Skeletal muscle cell (primary cell): Measurements from ENCODE around the gene PRR35.
"Not testable (repeated sequence)": the region's sequence is repeated elsewhere in the genome, so short reads cannot be mapped to it uniquely, and the experiment has no call there.

Experiments used
- DNase-seq: peaks from one replicate; pipeline ENCODE4 v3.0.0-alpha.2; 2010; ENCODE audit warnings: low read depth
- H3K4me3 ChIP-seq: 2 replicates; pipeline ENCODE4 v1.5.1; 2011; ENCODE audit warnings: low read depth, mild to moderate bottlenecking, control low read depth, low read length, moderate library complexity

The PRR35 gene

GRCh38 chr16:588889-589657 lies 28.9 kb downstream of the PRR35 start:
- peak overlapping the region; percentile 82 for H3K4me3 ChIP-seq
- peak; percentile 82 for DNase-seq

GRCh38 chr16:589658-590187 lies 29.5 kb downstream of the PRR35 start, which contains the start of gene RAB40C:
TSS of gene RAB40C (plus strand) at chr16:590066. CDS start at chr16:590292, 226 bp downstream.
- DNase-seq = peak; percentile 91
- H3K4me3 ChIP-seq = peak within 1 kb of the TSS; percentile 91

GRCh38 chr16:590188-590814 lies 30.1 kb downstream of the PRR35 start:
- H3K4me3 ChIP-seq = peak overlapping the region; percentile 91
- DNase-seq = no peak

GRCh38 chr16:590815-591200 lies 30.6 kb downstream of the PRR35 start:
- no peak for DNase-seq
- peak overlapping the region; percentile 91 for H3K4me3 ChIP-seq

- H3K4me3 ChIP-seq = peak overlapping the region; percentile 91
- no peak for DNase-seq
These were observed 31.0 kb downstream of the PRR35 start for GRCh38 chr16:591231-591630.

- DNase-seq = no peak
- no peak overlapping the region for H3K4me3 ChIP-seq
These were observed 31.8 kb downstream of the PRR35 start for GRCh38 chr16:591892-592517.

GRCh38 chr16:592518-593306 lies 32.5 kb downstream of the PRR35 start:
- H3K4me3 ChIP-seq = no peak overlapping the region
- DNase-seq = no peak

GRCh38 chr16:593406-593805 lies 33.2 kb downstream of the PRR35 start:
- no peak for DNase-seq
- no peak overlapping the region for H3K4me3 ChIP-seq

GRCh38 chr16:593807-594206 lies 33.6 kb downstream of the PRR35 start:
- no peak for DNase-seq
- no peak overlapping the region for H3K4me3 ChIP-seq

GRCh38 chr16:595094-595528 lies 34.9 kb downstream of the PRR35 start:
- DNase-seq = no peak
- no peak overlapping the region for H3K4me3 ChIP-seq

GRCh38 chr16:595942-596735 lies 35.9 kb downstream of the PRR35 start:
- no peak overlapping the region for H3K4me3 ChIP-seq

GRCh38 chr16:596736-597060 lies 36.5 kb downstream of the PRR35 start:
- no peak for DNase-seq
- H3K4me3 ChIP-seq = no peak overlapping the region

More at GRCh38 chr16:595942-596735, 35.9 kb downstream of the PRR35 start:
- no peak for DNase-seq

GRCh38 chr16:597655-598054 lies 37.5 kb downstream of the PRR35 start:
- H3K4me3 ChIP-seq, DNase-seq: not testable (repeated sequence)

GRCh38 chr16:598823-599739 lies 38.9 kb downstream of the PRR35 start:
- H3K4me3 ChIP-seq = no peak overlapping the region
- no peak for DNase-seq

GRCh38 chr16:600781-601180 lies 40.6 kb downstream of the PRR35 start:
- H3K4me3 ChIP-seq = no peak overlapping the region
- DNase-seq = no peak

- DNase-seq = no peak
- no peak overlapping the region for H3K4me3 ChIP-seq
These were observed 43.7 kb downstream of the PRR35 start for GRCh38 chr16:603933-604332.

GRCh38 chr16:606656-607307 lies 46.6 kb downstream of the PRR35 start:
- H3K4me3 ChIP-seq = no peak overlapping the region
- no peak for DNase-seq
